OCI-LY3 (cell line): ENCODE data around the gene ATXN7.

Experiments used
- EZH2phosphoT487 ChIP-seq: fragments of 200-600 bp; shearing (Covaris generic); IDR thresholded peaks from 2 replicates; pipeline ENCODE4 v1.6.1; 2018; ENCODE audit warnings: antibody characterized with exemption, mixed run types, low read depth
- TF ChIP-seq, protein P1 (sequence below): fragments of 200-600, 300-600 bp; sonication (generic); IDR thresholded peaks from 2 replicates; pipeline ENCODE4 v1.5.1; 2014; ENCODE audit warnings: antibody characterized with exemption, low read length, low read depth

DNA sequence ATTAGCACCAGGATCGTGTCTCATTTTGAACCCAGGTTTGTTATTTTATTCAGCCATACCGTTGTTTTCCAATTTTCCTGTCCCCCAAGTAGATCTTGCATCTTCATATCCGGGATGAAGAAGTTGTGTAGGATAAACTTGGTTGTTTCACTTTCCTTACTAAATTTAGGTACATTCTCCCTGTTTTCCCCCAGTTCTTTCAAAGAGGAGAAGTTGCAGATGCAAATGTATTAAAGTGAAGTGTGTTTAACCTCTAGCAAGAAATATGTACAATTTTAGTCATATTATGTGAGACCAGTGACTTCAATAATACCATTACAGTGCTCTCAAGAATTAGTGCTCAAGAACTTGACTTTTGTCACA is 1.3 kb downstream of the ATXN7 start:
- TF ChIP-seq EZH2phosphoT487: no peak
- TF ChIP-seq, protein P1, sequence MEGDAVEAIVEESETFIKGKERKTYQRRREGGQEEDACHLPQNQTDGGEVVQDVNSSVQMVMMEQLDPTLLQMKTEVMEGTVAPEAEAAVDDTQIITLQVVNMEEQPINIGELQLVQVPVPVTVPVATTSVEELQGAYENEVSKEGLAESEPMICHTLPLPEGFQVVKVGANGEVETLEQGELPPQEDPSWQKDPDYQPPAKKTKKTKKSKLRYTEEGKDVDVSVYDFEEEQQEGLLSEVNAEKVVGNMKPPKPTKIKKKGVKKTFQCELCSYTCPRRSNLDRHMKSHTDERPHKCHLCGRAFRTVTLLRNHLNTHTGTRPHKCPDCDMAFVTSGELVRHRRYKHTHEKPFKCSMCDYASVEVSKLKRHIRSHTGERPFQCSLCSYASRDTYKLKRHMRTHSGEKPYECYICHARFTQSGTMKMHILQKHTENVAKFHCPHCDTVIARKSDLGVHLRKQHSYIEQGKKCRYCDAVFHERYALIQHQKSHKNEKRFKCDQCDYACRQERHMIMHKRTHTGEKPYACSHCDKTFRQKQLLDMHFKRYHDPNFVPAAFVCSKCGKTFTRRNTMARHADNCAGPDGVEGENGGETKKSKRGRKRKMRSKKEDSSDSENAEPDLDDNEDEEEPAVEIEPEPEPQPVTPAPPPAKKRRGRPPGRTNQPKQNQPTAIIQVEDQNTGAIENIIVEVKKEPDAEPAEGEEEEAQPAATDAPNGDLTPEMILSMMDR: no peak
